ENCODE measurements around the gene ANKRD63.

- TF ChIP-seq CTCF (IDR thresholded peaks at IDR 0.05) (no peak), POLR2A (IDR thresholded peaks at IDR 0.05) (no peak)
These were observed 22.4 kb upstream of the ANKRD63 start for GRCh38 chr15:40305281-40305680.
